Right lobe of liver (tissue), 6 donors: ENCODE results near the gene ADAMTS16. TPM values are rescaled to one million over a fixed set of nuclear protein-coding genes. Genes with fewer than 3 reads are reported as not detected.

Source experiments
- ATAC-seq, 4 donors: fragments of 200-7000 bp; cut with Tn5 transposase; one replicate each; pipeline ENCODE4 v1.9.1; 2020; ENCODE audit warnings: mild to moderate bottlenecking in 4 of 4, moderate library complexity in 4 of 4
- DNase-seq, 3 donors: peaks; one replicate each; pipeline ENCODE4 v3.0.0-alpha.2; 2020
- H3K27ac ChIP-seq, 3 donors: fragments of 200-600 bp; one replicate each; pipeline ENCODE4 v1.8.0; 2022
- H3K27me3 ChIP-seq, 2 donors: fragments of 200-600 bp; one replicate each; pipeline ENCODE4 v1.8.0; 2022
- H3K36me3 ChIP-seq, 4 donors: fragments of 200-600 bp; sonication (generic) in 1 of 4; one replicate each; pipeline versions ENCODE4 v1.5.1 to v1.8.0; 2017 to 2022; ENCODE audit warnings: control low read depth in 1 of 4
- H3K4me1 ChIP-seq, 4 donors: fragments of 200-600 bp; sonication (generic) in 1 of 4; one replicate each; pipeline versions ENCODE4 v1.5.1 to v1.8.0; 2017 to 2022; ENCODE audit warnings: control low read depth in 1 of 4
- H3K4me3 ChIP-seq, 3 donors: fragments of 200-600 bp; one replicate each; pipeline ENCODE4 v1.8.0; 2022
- H3K9me3 ChIP-seq, 4 donors: fragments of 200-600 bp; sonication (generic) in 1 of 4; one replicate each; pipeline versions ENCODE4 v1.5.1 to v1.8.0; 2017 to 2022; ENCODE audit warnings: control low read depth in 1 of 4
- CTCF ChIP-seq, 4 donors: fragments of 200-600 bp in 3 of 4; fragments of 450-650 bp in 1 of 4; IDR thresholded peaks; one replicate each; pipeline versions ENCODE4 v1.5.1 to v1.8.0; 2016 to 2022; ENCODE audit warnings: antibody characterized with exemption in 4 of 4, mild to moderate bottlenecking in 2 of 4
- POLR2A ChIP-seq: fragments of 450-650 bp; IDR thresholded peaks from one replicate; pipeline ENCODE4 v1.6.1; 2017; ENCODE audit warnings: antibody characterized with exemption, mild to moderate bottlenecking
- WGBS: methylation state at CpG from one replicate; pipeline ENCODE4 v1.1.6; 2018; ENCODE audit warnings: low coverage, low lambda C conversion rate; ENCODE audit not compliant: insufficient coverage; ENCODE audit errors: missing lambda C conversion rate; 5-methylcytosine and 5-hydroxymethylcytosine counted together
- intact Hi-C, 2 donors: fragments of 100-400 bp; cut with DNase I; formaldehyde crosslinking; loops; one replicate each; pipeline versions ENCODE4 v1.11.2 to v1.14.1; 2022
- total RNA-seq, 6 experiments: library from RNA; depleted of rRNA in 2 of 6; stranded (reverse); fragments of >200 nt in 2 of 6; fragmentation: NEBNext Ultra II Directional in 3 of 6; extraction: Animal tissue kit (Norgen Biotek cat#: 25700) in 3 of 6; gene quantifications; one replicate each; pipeline versions ENCODE4 v1.1.0 to v1.2.4, GENCODE V29; 2016 to 2023
- donor health status: DM: no; HTN: yes; CAD: no.
- donor health status: DM: no; HTN: no; CAD: no.
- donor health status: DM: no; HTN: no; CAD: no.
- donor health status: DM: no; HTN: yes; CAD: no.
- donor health status: DM: no; HTN: yes; CAD: no.

The ADAMTS16 gene
- total RNA-seq, 6 experiments from 2014 or later: not detected

GRCh38 chr5:5335700-5336264, 195.7 kb downstream of the ADAMTS16 start:
- WGBS: 24% methylated on average over 4 of the region's 4 CpGs
- H3K36me3 ChIP-seq: no peaks in the 10 kb centered on the region
- no peak for TF ChIP-seq CTCF (IDR thresholded peaks at IDR 0.05)
- TF ChIP-seq POLR2A: no peak
- intact Hi-C loops: no loop called here
- no peaks in the 10 kb centered on the region for H3K27me3 ChIP-seq
- no peak overlapping the region for H3K27ac ChIP-seq
- no peaks in the 10 kb centered on the region for H3K9me3 ChIP-seq
- H3K4me1 ChIP-seq: no peaks in the 10 kb centered on the region
- DNase-seq: no peak
- ATAC-seq: peak; percentile 58 to 90 (median 76)
- H3K4me3 ChIP-seq: no peak overlapping the region

GRCh38 chr5:5339257-5339656, 199.1 kb downstream of the ADAMTS16 start:
- WGBS: 89% methylated on average over 4 of the region's 4 CpGs
- no peak for DNase-seq
- Histone ChIP-seq H3K27ac (no peak overlapping the region), H3K4me3 (no peak overlapping the region), H3K36me3 (no peaks in the 10 kb centered on the region), H3K27me3 (no peaks in the 10 kb centered on the region), H3K4me1 (no peaks in the 10 kb centered on the region), H3K9me3 (no peaks in the 10 kb centered on the region)
- intact Hi-C loops: no loop called here
- TF ChIP-seq POLR2A: no peak
- no peak for TF ChIP-seq CTCF (IDR thresholded peaks at IDR 0.05)
- ATAC-seq: no peak

GRCh38 chr5:5340206-5340729, 200.1 kb downstream of the ADAMTS16 start:
- Histone ChIP-seq H3K9me3 (no peaks in the 10 kb centered on the region), H3K27ac (no peak overlapping the region), H3K36me3 (no peaks in the 10 kb centered on the region), H3K27me3 (no peaks in the 10 kb centered on the region), H3K4me1 (no peaks in the 10 kb centered on the region), H3K4me3 (no peak overlapping the region)
- intact Hi-C loops: no loop called here
- 70% methylated on average over 15 of the region's 15 CpGs for WGBS
- no peak for TF ChIP-seq POLR2A
- peak in 2 of 4 donors; percentile 6 to 10 for TF ChIP-seq CTCF (IDR thresholded peaks at IDR 0.05)
- DNase-seq: no peak
- ATAC-seq: peak in 2 of 4 donors; percentile 50 to 71

GRCh38 chr5:5341531-5342292, 201.6 kb downstream of the ADAMTS16 start:
- H3K27me3 ChIP-seq: no peaks in the 10 kb centered on the region
- H3K36me3 ChIP-seq: no peaks in the 10 kb centered on the region
- DNase-seq (no peak), ATAC-seq (no peak)
- WGBS: 86% methylated on average over 9 of the region's 10 CpGs
- H3K4me3 ChIP-seq: no peak overlapping the region
- H3K4me1 ChIP-seq: no peaks in the 10 kb centered on the region
- no peaks in the 10 kb centered on the region for H3K9me3 ChIP-seq
- no peak overlapping the region for H3K27ac ChIP-seq
- intact Hi-C loops: no loop called here
- TF ChIP-seq POLR2A (no peak), CTCF (IDR thresholded peaks at IDR 0.05) (no peak)
